GM10847 (cell line): ENCODE data around the gene NUP62.

Experiments
- POLR2A ChIP-seq: IDR thresholded peaks from 2 replicates; pipeline ENCODE4 v1.6.1; 2011; ENCODE audit not compliant: insufficient read length; ENCODE audit errors: extremely low read depth

The NUP62 gene

DNA sequence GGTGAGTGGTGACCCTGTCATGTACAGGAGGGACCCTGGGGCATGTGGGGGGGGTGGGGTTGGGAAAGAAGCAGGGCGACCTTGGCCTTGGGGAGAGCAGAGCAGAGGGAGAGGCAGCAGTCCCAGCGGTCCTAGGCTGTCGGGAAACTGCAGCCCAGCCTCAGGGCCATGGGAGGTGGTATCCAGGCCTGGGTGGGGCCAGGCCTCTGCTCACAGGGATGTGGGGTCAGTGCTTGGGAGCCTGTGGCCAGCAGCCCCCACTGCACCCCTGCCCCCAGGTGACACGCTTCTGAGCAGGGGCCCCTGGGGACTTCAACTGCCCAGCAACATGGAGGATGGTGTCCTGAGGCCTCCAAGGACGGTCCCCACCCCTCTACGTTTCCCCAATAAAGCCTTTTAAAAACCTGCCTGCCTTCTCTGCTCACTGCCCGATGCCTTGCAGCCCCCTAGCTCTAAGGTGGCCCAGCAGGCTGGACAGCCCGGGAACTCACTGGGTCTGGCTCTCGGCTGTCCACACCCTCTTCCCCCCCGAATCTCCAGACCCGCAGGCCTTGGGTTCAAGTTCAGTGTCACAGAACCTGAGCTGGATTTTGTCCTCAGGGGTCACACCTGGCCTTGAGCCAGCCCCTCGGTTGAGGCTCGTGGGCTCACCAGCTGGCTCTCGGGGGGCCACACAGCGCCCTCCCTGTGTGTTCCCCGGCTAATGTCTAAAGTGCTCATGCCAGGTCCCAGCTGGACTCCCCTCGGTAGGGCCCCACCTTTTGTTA is 68.8 kb downstream of the NUP62 start:
- no peak for TF ChIP-seq POLR2A

- no peak for TF ChIP-seq POLR2A
Measured at GRCh38 chr19:49859682-49860335, 69.5 kb downstream of the NUP62 start.

DNA sequence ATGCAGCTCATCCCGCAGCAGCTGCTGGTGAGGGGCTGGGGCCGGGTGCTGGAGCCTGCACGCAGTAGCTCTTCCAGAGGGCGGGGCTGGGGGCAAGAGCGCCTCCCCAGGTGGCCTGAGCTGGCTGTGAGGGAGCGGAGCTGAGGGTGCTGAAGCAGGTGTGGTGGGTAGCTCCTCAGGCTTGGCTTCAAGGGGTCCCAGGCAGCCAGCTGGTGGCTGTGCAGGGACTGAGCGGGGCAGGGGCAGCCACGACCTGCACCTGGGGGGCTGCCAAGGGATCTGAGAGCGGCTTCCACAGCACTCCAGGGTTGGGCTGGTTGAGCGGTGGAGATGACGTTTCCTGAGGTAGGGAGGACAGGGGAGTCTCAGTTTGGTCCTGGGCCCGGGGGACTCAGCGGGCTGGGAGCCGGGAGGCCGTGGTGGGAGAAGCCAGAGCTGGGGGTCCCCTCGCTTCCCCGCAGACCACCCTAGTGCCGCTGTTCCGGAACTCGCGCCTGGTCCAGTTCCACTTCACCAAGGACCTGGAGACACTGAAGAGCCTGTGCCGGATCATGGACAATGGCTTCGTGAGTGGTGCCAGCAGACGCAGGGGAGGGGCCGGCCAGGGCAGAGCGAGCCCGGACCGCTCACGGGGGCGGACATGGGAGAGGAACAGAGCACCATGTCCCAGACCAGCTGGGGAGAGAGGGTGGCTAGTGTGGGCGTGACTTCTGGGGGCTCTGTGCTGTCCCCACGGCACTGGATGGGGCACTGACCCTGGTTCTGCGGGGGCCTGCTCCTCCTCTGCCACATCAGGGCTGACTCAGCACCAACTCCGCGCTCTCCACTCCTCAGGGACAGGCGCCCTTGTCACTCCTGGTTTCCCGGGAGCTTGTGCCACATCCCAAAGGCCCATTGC is 71.0 kb downstream of the NUP62 start:
- no peak for TF ChIP-seq POLR2A

DNA sequence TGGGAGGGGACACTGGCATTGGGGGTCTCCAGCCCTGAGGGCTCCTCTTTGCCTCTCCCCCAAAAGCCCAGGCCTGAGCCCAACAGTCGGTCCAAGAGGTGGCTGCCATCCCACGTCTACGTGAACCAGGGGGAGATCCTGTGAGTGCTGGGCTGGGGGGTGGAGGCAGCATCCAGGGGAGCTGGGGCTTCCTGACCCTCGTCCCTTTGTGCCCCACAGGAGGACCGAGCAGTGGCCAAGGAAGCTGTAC is 71.5 kb downstream of the NUP62 start:
- TF ChIP-seq POLR2A = no peak

DNA sequence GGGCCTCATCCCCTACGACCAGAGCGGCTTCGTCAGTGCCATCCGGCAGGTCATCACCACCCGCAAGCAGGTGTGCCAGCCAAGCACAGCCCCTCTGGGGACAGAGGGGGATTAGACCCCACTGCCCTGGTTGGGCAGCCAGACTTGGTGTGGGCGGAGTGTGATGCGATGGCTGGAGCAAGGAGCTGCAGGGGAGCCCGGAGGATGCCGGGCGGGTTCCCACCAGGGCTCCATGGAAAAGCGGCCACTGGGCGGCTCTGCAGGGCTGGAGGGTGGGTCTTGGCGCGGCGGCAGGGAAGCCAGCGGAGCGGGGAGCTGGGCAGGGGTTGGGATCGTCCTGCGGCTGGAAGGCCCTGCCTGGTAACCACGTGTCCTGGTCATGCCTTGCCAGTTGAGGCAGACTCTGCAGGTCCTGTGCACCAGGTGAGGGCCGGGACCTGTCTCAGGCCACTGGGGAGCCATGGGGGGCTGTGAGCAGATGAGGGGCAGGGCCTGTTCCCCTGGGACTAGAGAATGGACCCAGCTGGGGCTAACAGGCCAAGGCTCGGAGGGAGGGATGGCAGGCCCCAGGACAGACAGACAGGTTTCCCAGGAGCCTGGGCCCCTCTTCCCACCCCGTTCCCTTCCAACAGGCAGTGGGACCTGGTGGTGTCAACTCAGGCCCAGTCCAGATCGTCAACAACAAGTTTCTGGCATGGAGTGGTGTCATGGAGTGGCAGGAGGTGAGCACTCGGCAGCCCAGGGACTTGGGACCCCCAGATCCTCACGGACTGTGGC is 72.1 kb downstream of the NUP62 start:
- peak; percentile 20 for TF ChIP-seq POLR2A
